HCT116 (cell line): ENCODE data around the gene DCD. TPM values are rescaled to one million over a fixed set of nuclear protein-coding genes. Genes with fewer than 3 reads are reported as not detected.

ENCODE experiments used
- ATAC-seq: fragments of 200-7000 bp; cut with Tn5 transposase; 2 replicates; pipeline ENCODE4 v1.9.1; 2020; ENCODE audit warnings: mild to moderate bottlenecking, moderate library complexity
- BruUV-seq: library from RNA; stranded (reverse); fragments of 400-500 nt; replicated peaks from 2 replicates; lab custom pipeline; 2021; lab: Mats Ljungman, UMichigan
- CTCF ChIA-PET: fragments of 300-600 bp; sonication (Branson Sonifier 250); formaldehyde crosslinking; loops from one replicate; lab custom pipeline; 2021; ENCODE audit warnings: antibody characterized with exemption; lab: Charles Lee
- POLR2A ChIA-PET: fragments of 300-600, 350-600 bp; sonication (Branson Sonifier 250); formaldehyde crosslinking; loops from one replicate; lab custom pipeline; 2021; ENCODE audit warnings: antibody characterized with exemption; lab: Charles Lee
- RAD21 ChIA-PET, 2 experiments: fragments of 300-600 bp; sonication (Branson Sonifier 250); formaldehyde crosslinking; loops; one replicate each; lab custom pipeline; 2023; ENCODE audit warnings: low total read pairs in 2 of 2; ENCODE audit not compliant: uncharacterized antibody in 2 of 2, unreplicated experiment in 2 of 2, low non-redundant PET in 1 of 2; lab: Charles Lee
- DNase-seq: peaks from one replicate; pipeline ENCODE4 v3.0.0-alpha.2; 2010; ENCODE audit warnings: low read depth, low spot score
- H2AFZ ChIP-seq: fragments of 200-600 bp; shearing (Covaris generic), sonication (generic); 2 replicates; pipeline ENCODE4 v1.6.1; 2017; ENCODE audit warnings: low read depth, mixed run types, mixed read lengths, antibody characterized with exemption, low read length; ENCODE audit not compliant: poor library complexity, severe bottlenecking
- H3K27ac ChIP-seq: 2 replicates; pipeline ENCODE4 v1.5.1; 2012; ENCODE audit warnings: low read depth, low read length
- H3K27me3 ChIP-seq: fragments of 200-600 bp; sonication (generic); 2 replicates; pipeline ENCODE4 v1.6.1; 2016; ENCODE audit warnings: mixed run types, low read length, mixed read lengths; ENCODE audit not compliant: insufficient read depth
- H3K36me3 ChIP-seq, 2 experiments: fragments of 200-500 bp in 1 of 2; fragments of 200-600 bp in 1 of 2; sonication (Bioruptor generic) in 1 of 2; sonication (generic) in 1 of 2; 2 replicates each; pipeline versions ENCODE4 v1.5.1 to v1.6.1; 2014 to 2016; ENCODE audit warnings: low read length in 2 of 2, inconsistent platforms in 1 of 2, mixed read lengths in 1 of 2, mixed run types in 1 of 2; ENCODE audit not compliant: insufficient read depth in 2 of 2, control insufficient read depth in 1 of 2
- H3K4me1 ChIP-seq, 2 experiments: fragments of 200-600 bp in 1 of 2; sonication (generic) in 1 of 2; 2 replicates each; pipeline versions ENCODE4 v1.5.1 to v1.6.1; 2012 to 2017; ENCODE audit warnings: low read length in 2 of 2, inconsistent platforms in 1 of 2, mild to moderate bottlenecking in 1 of 2, mixed read lengths in 1 of 2, mixed run types in 1 of 2, moderate library complexity in 1 of 2; ENCODE audit not compliant: insufficient read depth in 2 of 2, control insufficient read depth in 1 of 2
- H3K4me2 ChIP-seq: fragments of 200-600 bp; sonication (generic); 2 replicates; pipeline ENCODE4 v1.6.1; 2017; ENCODE audit warnings: mixed run types, low read length, mixed read lengths
- H3K4me3 ChIP-seq, 2 experiments: fragments of 200-600 bp in 1 of 2; sonication (generic) in 1 of 2; replicated peaks in 1 of 2; 2 replicates each; pipeline ENCODE4 v1.5.1; 2011 to 2016; ENCODE audit warnings: low read length in 2 of 2, control low read depth in 1 of 2, low read depth in 1 of 2, mild to moderate bottlenecking in 1 of 2, mixed read lengths in 1 of 2, mixed run types in 1 of 2
- H3K79me2 ChIP-seq: fragments of 200-600 bp; sonication (generic); 2 replicates; pipeline ENCODE4 v1.6.1; 2017; ENCODE audit warnings: mild to moderate bottlenecking, mixed run types, low read length, moderate library complexity, mixed read lengths; ENCODE audit not compliant: insufficient read depth
- H3K9ac ChIP-seq: fragments of 200-600 bp; sonication (generic); 2 replicates; pipeline ENCODE4 v1.6.1; 2016; ENCODE audit warnings: low read length, mixed read lengths
- H3K9me2 ChIP-seq: fragments of 200-600 bp; sonication (generic), shearing (Covaris generic); 2 replicates; pipeline ENCODE4 v1.6.1; 2017; ENCODE audit warnings: mixed run types, mild to moderate bottlenecking, moderate library complexity; ENCODE audit not compliant: insufficient read depth
- H3K9me3 ChIP-seq, 2 experiments: fragments of 200-500 bp in 1 of 2; fragments of 200-600 bp in 1 of 2; sonication (Bioruptor generic) in 1 of 2; sonication (generic) in 1 of 2; 2 replicates each; pipeline ENCODE4 v1.6.1; 2014 to 2017; ENCODE audit warnings: low read length in 2 of 2, mixed read lengths in 2 of 2, inconsistent platforms in 1 of 2, low read depth in 1 of 2, mild to moderate bottlenecking in 1 of 2, mixed run types in 1 of 2, moderate library complexity in 1 of 2; ENCODE audit not compliant: control insufficient read depth in 1 of 2, insufficient read depth in 1 of 2
- H4K20me1 ChIP-seq: fragments of 200-600 bp; sonication (generic), shearing (Covaris generic); 2 replicates; pipeline ENCODE4 v1.6.1; 2017; ENCODE audit warnings: mixed run types, mild to moderate bottlenecking, moderate library complexity; ENCODE audit not compliant: insufficient read depth
- CBX3 ChIP-seq: IDR thresholded peaks from 2 replicates; pipeline ENCODE4 v1.6.1; 2012; ENCODE audit warnings: low read depth
- EZH2 ChIP-seq: fragments of 200-600 bp; sonication (generic); IDR thresholded peaks from 2 replicates; pipeline ENCODE4 v1.6.1; 2017; ENCODE audit warnings: antibody characterized with exemption, mixed run types
- FOSL1 ChIP-seq: IDR thresholded peaks from 2 replicates; pipeline ENCODE4 v1.6.1; 2012; ENCODE audit warnings: low read depth
- POLR2AphosphoS5 ChIP-seq: IDR thresholded peaks from 2 replicates; pipeline ENCODE4 v1.6.1; 2011; ENCODE audit warnings: mild to moderate bottlenecking, low read depth, low read length, moderate library complexity
- RAD21 ChIP-seq: IDR thresholded peaks from 2 replicates; pipeline ENCODE4 v1.6.1; 2012; ENCODE audit warnings: low read depth, mild to moderate bottlenecking
- SIN3A ChIP-seq: IDR thresholded peaks from 2 replicates; pipeline ENCODE4 v1.6.1; 2012; ENCODE audit warnings: low read depth
- SP1 ChIP-seq: IDR thresholded peaks from 2 replicates; pipeline ENCODE4 v1.6.1; 2012; ENCODE audit warnings: low read depth
- SRF ChIP-seq: IDR thresholded peaks from 2 replicates; pipeline ENCODE4 v1.6.1; 2012; ENCODE audit warnings: low read depth
- TCF7L2 ChIP-seq: IDR thresholded peaks from 2 replicates; pipeline ENCODE4 v1.7.0; 2011; ENCODE audit warnings: borderline replicate concordance, inconsistent platforms; ENCODE audit not compliant: insufficient read depth, insufficient read length; ENCODE audit errors: extremely low read depth
- YY1 ChIP-seq: IDR thresholded peaks from 2 replicates; pipeline ENCODE4 v1.6.1; 2011; ENCODE audit warnings: low read length, low read depth, moderate library complexity, mild to moderate bottlenecking; ENCODE audit not compliant: insufficient replicate concordance; ENCODE audit errors: extremely low read depth
- ZFX ChIP-seq: fragments of 450-650 bp; IDR thresholded peaks from 2 replicates; pipeline ENCODE4 v1.6.1; 2017
- ZNF274 ChIP-seq: fragments of 200-500 bp; sonication (Bioruptor generic); IDR thresholded peaks from 2 replicates; pipeline ENCODE4 v1.6.1; 2014; ENCODE audit warnings: mild to moderate bottlenecking, low read depth, low read length, inconsistent platforms
- intact Hi-C: fragments of 100-400 bp; cut with micrococcal nuclease; formaldehyde crosslinking; loops from 2 replicates; pipeline ENCODE4 v1.10.0; 2022
- total RNA-seq: library from RNA; stranded (reverse); gene quantifications from one replicate; pipeline ENCODE4 v1.2.1, GENCODE V29; 2021; ENCODE audit not compliant: unreplicated experiment
- TF ChIP-seq, protein P1 (sequence below): IDR thresholded peaks from 2 replicates; pipeline ENCODE4 v1.6.1; 2012
- TF ChIP-seq, protein P2 (sequence below), 3 experiments: fragments of 200-600 bp in 1 of 3; sonication (generic) in 1 of 3; IDR thresholded peaks in 2 of 3; conservative IDR thresholded peaks in 1 of 3; 2 replicates each; pipeline ENCODE4 v1.5.1; 2012 to 2017; ENCODE audit warnings: low read depth in 2 of 3, low read length in 2 of 3, antibody characterized with exemption in 1 of 3, borderline replicate concordance in 1 of 3, control low read depth in 1 of 3, mild to moderate bottlenecking in 1 of 3, mixed read lengths in 1 of 3, mixed run types in 1 of 3, moderate library complexity in 1 of 3; ENCODE audit not compliant: insufficient read depth in 1 of 3
- TF ChIP-seq, protein P3 (sequence below): IDR thresholded peaks from 2 replicates; pipeline ENCODE4 v1.6.1; 2012

Gene DCD
- total RNA-seq, 1 experiment from 2014 or later = not detected

DNA sequence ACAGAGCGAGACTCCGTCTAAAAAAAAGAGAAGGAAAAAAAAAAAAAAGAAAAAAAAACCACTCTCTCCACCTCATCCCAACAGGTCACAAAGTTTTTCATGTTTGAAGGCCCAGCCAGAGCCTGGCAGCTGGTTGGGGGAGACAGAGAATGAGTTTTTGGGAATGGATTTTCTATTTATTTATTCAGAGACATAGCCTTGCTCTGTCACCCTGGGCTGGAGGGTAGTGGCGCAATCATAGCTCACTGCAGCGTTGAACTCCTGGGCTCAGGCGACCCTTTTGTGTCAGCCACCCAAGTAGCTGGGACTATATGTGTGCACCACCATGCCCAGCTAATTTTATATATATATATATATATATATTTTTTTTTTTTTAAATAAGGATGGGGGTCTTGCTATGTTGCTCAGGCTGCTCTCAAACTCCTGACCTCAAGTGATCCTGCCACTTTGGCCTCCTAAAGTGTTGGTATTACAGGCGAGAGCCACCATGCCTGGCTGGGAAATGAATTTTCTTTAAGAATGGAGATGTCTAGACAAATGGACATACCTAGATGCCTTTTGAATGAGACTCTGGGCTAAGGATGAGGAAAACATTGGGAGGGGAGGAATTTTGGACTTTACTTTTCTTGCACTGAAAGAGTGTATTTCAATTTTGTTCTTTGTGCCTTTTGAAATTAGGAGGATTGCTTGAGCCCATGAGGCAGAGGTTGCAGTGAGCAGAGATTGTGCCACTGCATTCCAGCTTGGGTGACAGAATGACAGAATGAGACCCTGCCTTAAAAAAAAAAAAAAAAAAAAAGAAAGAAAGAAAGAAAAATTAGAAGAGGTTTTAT is 42.8 kb downstream of the DCD start:
- Histone ChIP-seq H4K20me1 (no peaks in the 10 kb centered on the region), H3K27ac (no peak overlapping the region), H3K9me3 (no peaks in the 10 kb centered on the region), H3K27me3 (peaks cover 17% of the 10 kb centered on the region; the same call in 1 of the 2 replicates)
- no peak for ATAC-seq
- TF ChIP-seq, protein P1, sequence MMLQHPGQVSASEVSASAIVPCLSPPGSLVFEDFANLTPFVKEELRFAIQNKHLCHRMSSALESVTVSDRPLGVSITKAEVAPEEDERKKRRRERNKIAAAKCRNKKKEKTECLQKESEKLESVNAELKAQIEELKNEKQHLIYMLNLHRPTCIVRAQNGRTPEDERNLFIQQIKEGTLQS = no peak
- TF ChIP-seq TCF7L2 = no peak
- no peak for TF ChIP-seq FOSL1
- TF ChIP-seq RAD21 = no peak
- no peak for TF ChIP-seq SRF
- TF ChIP-seq POLR2AphosphoS5 = no peak
- TF ChIP-seq SP1 = no peak
- TF ChIP-seq ZFX = no peak
- TF ChIP-seq CBX3 = no peak
- TF ChIP-seq ZNF274 = no peak
- no peak for TF ChIP-seq EZH2
- TF ChIP-seq YY1 = no peak
- TF ChIP-seq, protein P2, sequence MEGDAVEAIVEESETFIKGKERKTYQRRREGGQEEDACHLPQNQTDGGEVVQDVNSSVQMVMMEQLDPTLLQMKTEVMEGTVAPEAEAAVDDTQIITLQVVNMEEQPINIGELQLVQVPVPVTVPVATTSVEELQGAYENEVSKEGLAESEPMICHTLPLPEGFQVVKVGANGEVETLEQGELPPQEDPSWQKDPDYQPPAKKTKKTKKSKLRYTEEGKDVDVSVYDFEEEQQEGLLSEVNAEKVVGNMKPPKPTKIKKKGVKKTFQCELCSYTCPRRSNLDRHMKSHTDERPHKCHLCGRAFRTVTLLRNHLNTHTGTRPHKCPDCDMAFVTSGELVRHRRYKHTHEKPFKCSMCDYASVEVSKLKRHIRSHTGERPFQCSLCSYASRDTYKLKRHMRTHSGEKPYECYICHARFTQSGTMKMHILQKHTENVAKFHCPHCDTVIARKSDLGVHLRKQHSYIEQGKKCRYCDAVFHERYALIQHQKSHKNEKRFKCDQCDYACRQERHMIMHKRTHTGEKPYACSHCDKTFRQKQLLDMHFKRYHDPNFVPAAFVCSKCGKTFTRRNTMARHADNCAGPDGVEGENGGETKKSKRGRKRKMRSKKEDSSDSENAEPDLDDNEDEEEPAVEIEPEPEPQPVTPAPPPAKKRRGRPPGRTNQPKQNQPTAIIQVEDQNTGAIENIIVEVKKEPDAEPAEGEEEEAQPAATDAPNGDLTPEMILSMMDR (IDR thresholded peaks at IDR 0.05 in 2 of 3, conservative IDR thresholded peaks at IDR 0.05 in 1 of 3; ENCODE audit: borderline replicate concordance in 1 of 3, insufficient read depth in 1 of 3, low read depth in 2 of 3, low read length in 2 of 3) = no peak
- TF ChIP-seq, protein P3, sequence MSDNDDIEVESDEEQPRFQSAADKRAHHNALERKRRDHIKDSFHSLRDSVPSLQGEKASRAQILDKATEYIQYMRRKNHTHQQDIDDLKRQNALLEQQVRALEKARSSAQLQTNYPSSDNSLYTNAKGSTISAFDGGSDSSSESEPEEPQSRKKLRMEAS = no peak
- no peak for TF ChIP-seq SIN3A
- TF ChIP-seq, all 23 proteins: peak for 0
- H3K36me3 ChIP-seq = no peaks in the 10 kb centered on the region
- H3K79me2 ChIP-seq = no peaks in the 10 kb centered on the region
- no peak overlapping the region for H3K4me2 ChIP-seq
- POLR2A ChIA-PET = no interaction called here
- H3K4me1 ChIP-seq = peaks cover 0 to 11% of the 10 kb centered on the region in 2 experiments; a peak in 3 of 4 replicates
- DNase-seq = no peak
- RAD21 ChIA-PET = no interaction called here
- intact Hi-C loops = no loop called here
- BruUV-seq = no TSS peak
- H3K4me3 ChIP-seq = no peak overlapping the region
- no peaks in the 10 kb centered on the region for H3K9me2 ChIP-seq
- no peak overlapping the region for H3K9ac ChIP-seq
- no peak overlapping the region for H2AFZ ChIP-seq
- CTCF ChIA-PET = interaction anchor here (1.1 to 1.8 kb wide), 4 partner anchors 9 to 78 kb away, joined by 3 to 7 read pairs (median 5); no protein-coding TSS in a partner anchor
